Activated CD8-positive, alpha-beta memory T cell treated with anti-CD3 and anti-CD28 coated beads for 48 hours (primary cell): Measurements from ENCODE around the gene MYO3B.
"Not testable (repeated sequence)": the region's sequence is repeated elsewhere in the genome, so short reads cannot be mapped to it uniquely, and the experiment has no call there.

Experiments used
- DNase-seq, 3 experiments: peaks; one replicate each; pipeline ENCODE4 v3.0.0-alpha.2; 2020; ENCODE audit warnings: low read depth in 2 of 3, low spot score in 2 of 3

The MYO3B gene

GRCh38 chr2:170671079-170671478 is 493.1 kb downstream of the MYO3B start:
- no peak for DNase-seq

- not testable (repeated sequence) for DNase-seq
Measured at GRCh38 chr2:170674282-170674681, 496.3 kb downstream of the MYO3B start.

GRCh38 chr2:170675701-170676100 is 497.8 kb downstream of the MYO3B start:
- DNase-seq, result no peak

GRCh38 chr2:170679607-170680079 is 501.7 kb downstream of the MYO3B start:
- DNase-seq, result no peak

GRCh38 chr2:170680172-170680941 is 502.4 kb downstream of the MYO3B start:
- no peak for DNase-seq

- no peak for DNase-seq
Measured at GRCh38 chr2:170681311-170681710, 503.4 kb downstream of the MYO3B start.

GRCh38 chr2:170685591-170685990 is 507.6 kb downstream of the MYO3B start:
- no peak for DNase-seq

- no peak for DNase-seq
Measured at GRCh38 chr2:170689481-170689880, 511.5 kb downstream of the MYO3B start.

GRCh38 chr2:170690640-170691039 is 512.7 kb downstream of the MYO3B start:
- DNase-seq, result no peak

GRCh38 chr2:170694316-170694715 is 516.4 kb downstream of the MYO3B start:
- DNase-seq, result no peak

- DNase-seq, result no peak
Measured at GRCh38 chr2:170695521-170696410, 517.8 kb downstream of the MYO3B start.

- DNase-seq, result no peak
Measured at GRCh38 chr2:170696948-170697347, 519.0 kb downstream of the MYO3B start.

GRCh38 chr2:170701011-170701410 is 523.1 kb downstream of the MYO3B start:
- DNase-seq, result no peak

- DNase-seq, result no peak
Measured at GRCh38 chr2:170703776-170704476, 526.0 kb downstream of the MYO3B start.
